CD4-positive, alpha-beta T cell (primary cell): ENCODE results near the gene OR2L8. TPM values are rescaled to one million over a fixed set of nuclear protein-coding genes. Genes with fewer than 3 reads are reported as not detected.
A peak's percentile ranks its signal among the peaks of the same experiment; 100 is the strongest.

ENCODE experiments used
- ATAC-seq: fragments of 200-7000 bp; cut with Tn5 transposase; one replicate; pipeline ENCODE4 v1.10.0; 2022; ENCODE audit warnings: mild to moderate bottlenecking; ENCODE audit not compliant: poor library complexity
- CTCF ChIA-PET: fragments of 350-600 bp; sonication (Branson Sonifier 250); formaldehyde crosslinking; loops from one replicate; lab custom pipeline; 2021; ENCODE audit warnings: antibody characterized with exemption, inconsistent platforms; lab: Charles Lee
- POLR2A ChIA-PET: fragments of 350-600 bp; sonication (Branson Sonifier 250); formaldehyde crosslinking; loops from one replicate; lab custom pipeline; 2021; ENCODE audit warnings: antibody characterized with exemption, inconsistent platforms; lab: Charles Lee
- DNase-seq, 14 experiments: peaks; one replicate each; pipeline ENCODE4 v3.0.0-alpha.2; 2013 to 2020; ENCODE audit warnings: mixed read lengths in 2 of 14
- H3K27ac ChIP-seq, 2 donors: one replicate each; pipeline versions ENCODE4 v1.5.1 to v1.7.0; 2013; ENCODE audit warnings: low read length in 2 of 2, low read depth in 1 of 2, mild to moderate bottlenecking in 1 of 2
- H3K27me3 ChIP-seq, 2 experiments: 1 replicate in 1 of 2; 2 replicates in 1 of 2; pipeline versions ENCODE4 v1.6.1 to v1.7.0; 2013; ENCODE audit warnings: low read length in 2 of 2, control low read depth in 1 of 2, mild to moderate bottlenecking in 1 of 2, moderate library complexity in 1 of 2; ENCODE audit not compliant: insufficient read depth in 2 of 2, control insufficient read depth in 1 of 2
- H3K36me3 ChIP-seq: one replicate; pipeline ENCODE4 v1.6.1; 2013; ENCODE audit warnings: low read length, control low read depth; ENCODE audit not compliant: insufficient read depth
- H3K4me1 ChIP-seq: one replicate; pipeline ENCODE4 v1.6.1; 2013; ENCODE audit warnings: low read length, control low read depth; ENCODE audit not compliant: insufficient read depth
- H3K4me3 ChIP-seq: one replicate; pipeline ENCODE4 v1.5.1; 2013; ENCODE audit warnings: mild to moderate bottlenecking, low read length, moderate library complexity
- H3K9me3 ChIP-seq, 2 experiments: 1 replicate in 1 of 2; 2 replicates in 1 of 2; pipeline versions ENCODE4 v1.6.1 to v1.7.0; 2013; ENCODE audit warnings: low read length in 2 of 2, mild to moderate bottlenecking in 2 of 2, control low read depth in 1 of 2, moderate library complexity in 1 of 2; ENCODE audit not compliant: control insufficient read depth in 1 of 2, insufficient read depth in 1 of 2
- H3K27ac Mint-ChIP-seq: one replicate; pipeline ENCODE4 v1.8.0; 2020; ENCODE audit warnings: mixed read lengths
- H3K27me3 Mint-ChIP-seq: one replicate; pipeline ENCODE4 v1.8.0; 2021; ENCODE audit warnings: mixed read lengths
- H3K36me3 Mint-ChIP-seq: one replicate; pipeline ENCODE4 v1.8.0; 2021; ENCODE audit warnings: low read depth, mixed read lengths
- H3K4me1 Mint-ChIP-seq: one replicate; pipeline ENCODE4 v1.8.0; 2021; ENCODE audit warnings: low read depth, mixed read lengths
- H3K4me3 Mint-ChIP-seq: one replicate; pipeline ENCODE4 v1.8.0; 2020; ENCODE audit warnings: mild to moderate bottlenecking, mixed read lengths
- H3K9me3 Mint-ChIP-seq: one replicate; pipeline ENCODE4 v1.8.0; 2020; ENCODE audit warnings: mixed read lengths
- CTCF ChIP-seq: fragments of 200-600 bp; IDR thresholded peaks from one replicate; pipeline ENCODE4 v1.8.0; 2022; ENCODE audit warnings: antibody characterized with exemption, mild to moderate bottlenecking
- intact Hi-C, 2 experiments: fragments of 100-400 bp; cut with DNase I in 1 of 2; cut with micrococcal nuclease in 1 of 2; formaldehyde crosslinking; loops; one replicate each; pipeline versions ENCODE4 v1.15.1 to v1.9.0; 2023 to 2025; cut with DNase I, micrococcal nuclease
- total RNA-seq, 174 experiments: library from RNA in 2 of 174; stranded (reverse) in 2 of 174; gene quantifications; one replicate each; pipeline ENCODE4 v1.2.3 and lab custom pipeline; 2021 to 2026

OR2L8 gene
- total RNA-seq, 2 experiments from 2014 or later = 0.55 to 0.78 TPM

GRCh38 chr1:247905910-247906503 lies 42.7 kb upstream of the OR2L8 start:
- H3K27ac Mint-ChIP-seq = peak overlapping the region; percentile 82
- intact Hi-C loops = no loop called here
- Histone ChIP-seq H3K36me3 (no peaks in the 10 kb centered on the region), H3K27me3 (no peaks in the 10 kb centered on the region), H3K9me3 (peaks cover 0 to 6% of the 10 kb centered on the region in 2 experiments), H3K4me1 (no peaks in the 10 kb centered on the region), H3K27ac (no peak overlapping the region), H3K4me3 (peak overlapping the region; percentile 47)
- ChIA-PET CTCF (no interaction called here), POLR2A (no interaction called here)
- H3K36me3 Mint-ChIP-seq = peaks cover 7% of the 10 kb centered on the region
- H3K27me3 Mint-ChIP-seq = no peaks in the 10 kb centered on the region
- H3K4me1 Mint-ChIP-seq = peaks cover 18% of the 10 kb centered on the region
- peak overlapping the region; percentile 86 for H3K4me3 Mint-ChIP-seq
- no peaks in the 10 kb centered on the region for H3K9me3 Mint-ChIP-seq
- DNase-seq (no peak), ATAC-seq (peak; percentile 32)
- no peak for TF ChIP-seq CTCF

GRCh38 chr1:247906504-247907047 lies 42.1 kb upstream of the OR2L8 start:
- peaks cover 7% of the 10 kb centered on the region for H3K36me3 Mint-ChIP-seq
- H3K27me3 ChIP-seq = no peaks in the 10 kb centered on the region
- H3K27ac Mint-ChIP-seq = peak overlapping the region; percentile 82
- intact Hi-C loops = no loop called here
- H3K4me3 ChIP-seq = peak overlapping the region; percentile 47
- peaks cover 0 to 6% of the 10 kb centered on the region in 2 experiments for H3K9me3 ChIP-seq
- no peak for TF ChIP-seq CTCF
- POLR2A ChIA-PET = interaction anchor here (0.8 kb wide), 1 partner anchor 31 kb away, joined by 4 read pairs; no protein-coding TSS in a partner anchor
- peak overlapping the region; percentile 86 for H3K4me3 Mint-ChIP-seq
- CTCF ChIA-PET = no interaction called here
- H3K27me3 Mint-ChIP-seq = no peaks in the 10 kb centered on the region
- H3K4me1 Mint-ChIP-seq = peaks cover 18% of the 10 kb centered on the region
- H3K36me3 ChIP-seq = no peaks in the 10 kb centered on the region
- no peak overlapping the region for H3K27ac ChIP-seq
- ATAC-seq = peak; percentile 44
- DNase-seq = peak in 3 of 14 experiments; percentile 25 to 48 (median 35)
- H3K4me1 ChIP-seq = no peaks in the 10 kb centered on the region
- no peaks in the 10 kb centered on the region for H3K9me3 Mint-ChIP-seq

- no peak for TF ChIP-seq CTCF
- Mint-ChIP-seq H3K4me3 (peak overlapping the region; percentile 48), H3K36me3 (peaks cover 7% of the 10 kb centered on the region), H3K27ac (no peak overlapping the region), H3K27me3 (no peaks in the 10 kb centered on the region), H3K9me3 (no peaks in the 10 kb centered on the region), H3K4me1 (peaks cover 18% of the 10 kb centered on the region)
- H3K27me3 ChIP-seq = no peaks in the 10 kb centered on the region
- ChIA-PET POLR2A (no interaction called here), CTCF (no interaction called here)
- no peak for DNase-seq
- H3K27ac ChIP-seq = no peak overlapping the region
- no peaks in the 10 kb centered on the region for H3K36me3 ChIP-seq
- no peaks in the 10 kb centered on the region for H3K4me1 ChIP-seq
- no peak for ATAC-seq
- H3K4me3 ChIP-seq = no peak overlapping the region
- peaks cover 0 to 6% of the 10 kb centered on the region in 2 experiments for H3K9me3 ChIP-seq
- intact Hi-C loops = no loop called here
Observed at GRCh38 chr1:247908766-247909165, 39.9 kb upstream of the OR2L8 start.
